Loucy (cell line): ENCODE measurements around the gene ITGB1BP1.

Source experiments
- H2AFZ ChIP-seq: fragments of 200-600 bp; sonication (generic); 2 replicates; pipeline ENCODE4 v1.6.0; 2016; ENCODE audit warnings: antibody characterized with exemption, mild to moderate bottlenecking, low read length, moderate library complexity
- H3F3A ChIP-seq: fragments of 200-600 bp; 2 replicates; pipeline ENCODE4 v1.6.0; 2016; ENCODE audit warnings: antibody characterized with exemption, low read depth, mild to moderate bottlenecking
- H3K27me3 ChIP-seq: fragments of 200-600 bp; sonication (generic); 2 replicates; pipeline ENCODE4 v1.6.1; 2014; ENCODE audit warnings: low read length, mild to moderate bottlenecking; ENCODE audit not compliant: insufficient read depth, poor library complexity, severe bottlenecking
- H3K36me3 ChIP-seq: fragments of 200-600 bp; sonication (generic); 2 replicates; pipeline ENCODE4 v1.6.1; 2016; ENCODE audit warnings: low read length; ENCODE audit not compliant: insufficient read depth
- H3K4me1 ChIP-seq: fragments of 200-600 bp; sonication (generic); 2 replicates; pipeline ENCODE4 v1.5.1; 2014; ENCODE audit warnings: low read length, mild to moderate bottlenecking; ENCODE audit not compliant: insufficient read depth, poor library complexity, severe bottlenecking
- H3K4me2 ChIP-seq: fragments of 200-600 bp; sonication (generic); 2 replicates; pipeline ENCODE4 v1.6.0; 2014; ENCODE audit warnings: antibody characterized with exemption, low read length, low read depth, mild to moderate bottlenecking; ENCODE audit not compliant: poor library complexity, severe bottlenecking
- H3K4me3 ChIP-seq: fragments of 200-600 bp; sonication (generic); 2 replicates; pipeline ENCODE4 v1.5.1; 2014; ENCODE audit warnings: low read length, mild to moderate bottlenecking, mixed read lengths; ENCODE audit not compliant: poor library complexity, severe bottlenecking
- H3K79me2 ChIP-seq: fragments of 200-600 bp; sonication (generic); 2 replicates; pipeline ENCODE4 v1.6.1; 2014; ENCODE audit warnings: low read length; ENCODE audit not compliant: insufficient read depth
- H3K9ac ChIP-seq: fragments of 200-600 bp; sonication (generic); 2 replicates; pipeline ENCODE4 v1.6.0; 2014; ENCODE audit warnings: mild to moderate bottlenecking, low read depth, low read length, moderate library complexity; ENCODE audit not compliant: poor library complexity, severe bottlenecking
- H3K9me2 ChIP-seq: fragments of 200-600 bp; sonication (generic); replicated peaks from 2 replicates; pipeline ENCODE4 v1.6.1; 2016; ENCODE audit warnings: low read depth, low read length, mixed read lengths
- H3K9me3 ChIP-seq: fragments of 200-600 bp; sonication (generic); 2 replicates; pipeline ENCODE4 v1.6.1; 2014; ENCODE audit warnings: mild to moderate bottlenecking, antibody characterized with exemption, low read length, low read depth; ENCODE audit not compliant: insufficient read depth
- H4K20me1 ChIP-seq: fragments of 200-600 bp; sonication (generic); 2 replicates; pipeline ENCODE4 v1.6.0; 2014; ENCODE audit warnings: antibody characterized with exemption, low read length, mild to moderate bottlenecking; ENCODE audit not compliant: insufficient read depth, poor library complexity, severe bottlenecking
- EZH2phosphoT487 ChIP-seq: fragments of 200-600 bp; IDR thresholded peaks from 2 replicates; pipeline ENCODE4 v1.6.1; 2018; ENCODE audit warnings: antibody characterized with exemption, mild to moderate bottlenecking, moderate library complexity, borderline replicate concordance
- TF ChIP-seq, protein P1 (sequence below): fragments of 200-600 bp; sonication (generic); conservative IDR thresholded peaks from 2 replicates; pipeline ENCODE4 v1.5.1; 2014; ENCODE audit warnings: mild to moderate bottlenecking, antibody characterized with exemption, low read length

ITGB1BP1 gene

GRCh38 chr2:9388950-9389911, 34.1 kb downstream of the ITGB1BP1 start:
- Histone ChIP-seq H3K4me3 (no peak overlapping the region), H3K9me3 (no peaks in the 10 kb centered on the region), H3K36me3 (peaks cover 24% of the 10 kb centered on the region; the same call in 1 of the 2 replicates), H4K20me1 (no peaks in the 10 kb centered on the region), H3K4me2 (no peak overlapping the region), H3K79me2 (no peaks in the 10 kb centered on the region), H3K4me1 (no peaks in the 10 kb centered on the region), H3K27me3 (no peaks in the 10 kb centered on the region), H3F3A (no peaks in the 10 kb centered on the region), H3K9ac (no peak overlapping the region), H2AFZ (no peak overlapping the region), H3K9me2 (no peaks in the 10 kb centered on the region)
- TF ChIP-seq EZH2phosphoT487: no peak
- TF ChIP-seq, protein P1, sequence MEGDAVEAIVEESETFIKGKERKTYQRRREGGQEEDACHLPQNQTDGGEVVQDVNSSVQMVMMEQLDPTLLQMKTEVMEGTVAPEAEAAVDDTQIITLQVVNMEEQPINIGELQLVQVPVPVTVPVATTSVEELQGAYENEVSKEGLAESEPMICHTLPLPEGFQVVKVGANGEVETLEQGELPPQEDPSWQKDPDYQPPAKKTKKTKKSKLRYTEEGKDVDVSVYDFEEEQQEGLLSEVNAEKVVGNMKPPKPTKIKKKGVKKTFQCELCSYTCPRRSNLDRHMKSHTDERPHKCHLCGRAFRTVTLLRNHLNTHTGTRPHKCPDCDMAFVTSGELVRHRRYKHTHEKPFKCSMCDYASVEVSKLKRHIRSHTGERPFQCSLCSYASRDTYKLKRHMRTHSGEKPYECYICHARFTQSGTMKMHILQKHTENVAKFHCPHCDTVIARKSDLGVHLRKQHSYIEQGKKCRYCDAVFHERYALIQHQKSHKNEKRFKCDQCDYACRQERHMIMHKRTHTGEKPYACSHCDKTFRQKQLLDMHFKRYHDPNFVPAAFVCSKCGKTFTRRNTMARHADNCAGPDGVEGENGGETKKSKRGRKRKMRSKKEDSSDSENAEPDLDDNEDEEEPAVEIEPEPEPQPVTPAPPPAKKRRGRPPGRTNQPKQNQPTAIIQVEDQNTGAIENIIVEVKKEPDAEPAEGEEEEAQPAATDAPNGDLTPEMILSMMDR: no peak

- Histone ChIP-seq H3K36me3 (peaks cover 24% of the 10 kb centered on the region; the same call in 1 of the 2 replicates), H3K4me2 (no peak overlapping the region), H3K4me3 (no peak overlapping the region), H3K9me3 (no peaks in the 10 kb centered on the region), H3F3A (no peaks in the 10 kb centered on the region), H3K9ac (no peak overlapping the region), H3K79me2 (no peaks in the 10 kb centered on the region), H3K27me3 (no peaks in the 10 kb centered on the region), H4K20me1 (no peaks in the 10 kb centered on the region), H3K9me2 (no peaks in the 10 kb centered on the region), H3K4me1 (no peaks in the 10 kb centered on the region), H2AFZ (no peak overlapping the region)
- TF ChIP-seq EZH2phosphoT487: no peak
- TF ChIP-seq, protein P1: no peak
Measured at GRCh38 chr2:9388199-9388681, 35.1 kb downstream of the ITGB1BP1 start.

GRCh38 chr2:9385841-9386240, 37.5 kb downstream of the ITGB1BP1 start:
- Histone ChIP-seq H3K36me3 (peaks cover 36% of the 10 kb centered on the region; the same call in 1 of the 2 replicates), H3K79me2 (no peaks in the 10 kb centered on the region), H2AFZ (no peak overlapping the region), H3F3A (no peaks in the 10 kb centered on the region), H3K4me3 (no peak overlapping the region), H3K4me2 (no peak overlapping the region), H3K4me1 (no peaks in the 10 kb centered on the region), H3K27me3 (no peaks in the 10 kb centered on the region), H4K20me1 (no peaks in the 10 kb centered on the region), H3K9me3 (no peaks in the 10 kb centered on the region), H3K9me2 (no peaks in the 10 kb centered on the region), H3K9ac (no peak overlapping the region)
- no peak for TF ChIP-seq EZH2phosphoT487
- TF ChIP-seq, protein P1: no peak
